H1 (cell line): ENCODE data around the gene SEMA3B. TPM values are rescaled to one million over a fixed set of nuclear protein-coding genes. Genes with fewer than 3 reads are reported as not detected.

Experiments
- CTCF ChIA-PET: fragments of 300-600 bp; sonication (Branson Sonifier 250); formaldehyde crosslinking; loops from one replicate; lab custom pipeline; 2021; ENCODE audit not compliant: partially characterized antibody; lab: Charles Lee
- POLR2A ChIA-PET: fragments of 300-600 bp; sonication (Branson Sonifier 250); formaldehyde crosslinking; loops from one replicate; lab custom pipeline; 2021; ENCODE audit warnings: inconsistent platforms; ENCODE audit not compliant: partially characterized antibody; lab: Charles Lee
- DNase-seq, 2 experiments: peaks; one replicate each; pipeline versions ENCODE4 v3.0.0 to v3.0.0-alpha.2; 2010 to 2022; ENCODE audit warnings: low spot score in 2 of 2, low read depth in 1 of 2, mixed read lengths in 1 of 2
- FAIRE-seq: peaks from 2 replicates; lab custom pipeline; 2011; peaks lifted over from hg19 to GRCh38; lab: Jason Lieb, UNC
- H2AFZ ChIP-seq: 2 replicates; pipeline ENCODE4 v1.8.1; 2012; ENCODE audit warnings: low read length, inconsistent platforms
- H2AK5ac ChIP-seq: 2 replicates; pipeline ENCODE4 v1.6.1; 2013; ENCODE audit warnings: low read depth, low read length
- H2BK120ac ChIP-seq: replicated peaks from 2 replicates; pipeline ENCODE3; 2013; ENCODE audit warnings: low read depth, low read length, inconsistent platforms
- H2BK12ac ChIP-seq: 2 replicates; pipeline ENCODE4 v1.6.1; 2013; ENCODE audit warnings: low read depth, low read length
- H2BK15ac ChIP-seq: 2 replicates; pipeline ENCODE4 v1.6.1; 2013; ENCODE audit warnings: low read length
- H2BK20ac ChIP-seq: 2 replicates; pipeline ENCODE4 v1.6.1; 2013; ENCODE audit warnings: low read length
- H2BK5ac ChIP-seq: 2 replicates; pipeline ENCODE4 v1.6.1; 2013; ENCODE audit warnings: low read depth, low read length
- H3K14ac ChIP-seq: 2 replicates; pipeline ENCODE4 v1.6.1; 2013; ENCODE audit warnings: inconsistent platforms; ENCODE audit not compliant: insufficient read length
- H3K18ac ChIP-seq: 2 replicates; pipeline ENCODE4 v1.6.1; 2013; ENCODE audit warnings: low read length; ENCODE audit errors: extremely low read depth
- H3K23ac ChIP-seq: 2 replicates; pipeline ENCODE4 v1.6.1; 2013; ENCODE audit warnings: inconsistent platforms; ENCODE audit not compliant: insufficient read length
- H3K23me2 ChIP-seq: 2 replicates; pipeline ENCODE4 v1.6.1; 2013; ENCODE audit warnings: low read depth, low read length
- H3K27ac ChIP-seq: 2 replicates; pipeline ENCODE4 v1.6.1; 2011; ENCODE audit warnings: low read depth, low read length, inconsistent platforms
- H3K27me3 ChIP-seq, 4 experiments: replicated peaks in 1 of 4; 1 replicate in 1 of 4; 2 replicates in 3 of 4; pipeline versions ENCODE4 v1.6.1 to v1.8.1; 2011 to 2013; ENCODE audit warnings: low read length in 3 of 4, mild to moderate bottlenecking in 3 of 4, inconsistent platforms in 2 of 4, mixed read lengths in 2 of 4, moderate library complexity in 1 of 4; ENCODE audit not compliant: control insufficient read depth in 3 of 4, insufficient read depth in 3 of 4; ENCODE audit errors: extremely low read depth in 1 of 4
- H3K36me3 ChIP-seq, 4 experiments: 2 replicates each; pipeline versions ENCODE4 v1.6.1 to v1.8.1; 2011 to 2013; ENCODE audit warnings: mild to moderate bottlenecking in 4 of 4, low read length in 3 of 4, moderate library complexity in 2 of 4, control low read depth in 1 of 4, inconsistent platforms in 1 of 4; ENCODE audit not compliant: insufficient read depth in 4 of 4, control insufficient read depth in 2 of 4
- H3K4ac ChIP-seq: replicated peaks from 2 replicates; pipeline ENCODE3; 2013; ENCODE audit warnings: low read length, low read depth, mixed read lengths, inconsistent platforms; ENCODE audit not compliant: insufficient read length
- H3K4me1 ChIP-seq, 4 experiments: replicated peaks in 1 of 4; 1 replicate in 1 of 4; 2 replicates in 3 of 4; pipeline versions ENCODE4 v1.6.1 to v1.8.1; 2011 to 2013; ENCODE audit warnings: low read length in 3 of 4, inconsistent platforms in 2 of 4, mixed read lengths in 1 of 4; ENCODE audit not compliant: insufficient read depth in 4 of 4, control insufficient read depth in 3 of 4
- H3K4me2 ChIP-seq, 2 experiments: 2 replicates each; pipeline versions ENCODE4 v1.6.1 to v1.8.1; 2011 to 2013; ENCODE audit warnings: low read depth in 2 of 2, low read length in 2 of 2, control low read depth in 1 of 2, inconsistent platforms in 1 of 2, mild to moderate bottlenecking in 1 of 2; ENCODE audit not compliant: insufficient read depth in 1 of 2
- H3K4me3 ChIP-seq, 4 experiments: fragments of 200-600, 300-600 bp in 1 of 4; sonication (generic), shearing (Covaris generic), sonication (Bioruptor Twin) in 1 of 4; 2 replicates each; pipeline versions ENCODE4 v1.5.1 to v1.8.1; 2011 to 2016; ENCODE audit warnings: low read length in 4 of 4, low read depth in 3 of 4, control low read depth in 2 of 4, inconsistent platforms in 2 of 4, mild to moderate bottlenecking in 2 of 4, mixed read lengths in 1 of 4, moderate library complexity in 1 of 4; ENCODE audit not compliant: insufficient read depth in 2 of 4; ENCODE audit errors: extremely low read depth in 1 of 4
- H3K56ac ChIP-seq: replicated peaks from 2 replicates; pipeline ENCODE3; 2013; ENCODE audit warnings: low read depth, mild to moderate bottlenecking, mixed read lengths, low read length, inconsistent platforms; ENCODE audit not compliant: insufficient read length
- H3K79me1 ChIP-seq: 2 replicates; pipeline ENCODE4 v1.6.1; 2013; ENCODE audit warnings: low read depth, low read length, control low read depth
- H3K79me2 ChIP-seq, 2 experiments: 2 replicates each; pipeline versions ENCODE4 v1.6.1 to v1.8.1; 2012 to 2013; ENCODE audit warnings: low read length in 2 of 2, mild to moderate bottlenecking in 2 of 2, inconsistent platforms in 1 of 2; ENCODE audit not compliant: insufficient read depth in 2 of 2, control insufficient read depth in 1 of 2
- H3K9ac ChIP-seq, 4 experiments: replicated peaks in 1 of 4; 1 replicate in 1 of 4; 2 replicates in 3 of 4; pipeline versions ENCODE4 v1.6.1 to v1.8.1; 2011 to 2013; ENCODE audit warnings: low read depth in 3 of 4, low read length in 3 of 4, control low read depth in 2 of 4, mild to moderate bottlenecking in 2 of 4, moderate library complexity in 2 of 4, inconsistent platforms in 1 of 4; ENCODE audit errors: extremely low read depth in 1 of 4
- H3K9me3 ChIP-seq, 2 experiments: 2 replicates each; pipeline versions ENCODE4 v1.6.1 to v1.8.1; 2012 to 2013; ENCODE audit warnings: mild to moderate bottlenecking in 2 of 2, moderate library complexity in 2 of 2, control low read depth in 1 of 2, inconsistent platforms in 1 of 2, low read depth in 1 of 2, low read length in 1 of 2, mixed read lengths in 1 of 2; ENCODE audit not compliant: insufficient read depth in 2 of 2
- H4K20me1 ChIP-seq, 2 experiments: replicated peaks in 1 of 2; 2 replicates each; pipeline versions ENCODE3 to v1.8.1; 2011 to 2013; ENCODE audit warnings: inconsistent platforms in 2 of 2, low read length in 2 of 2, mild to moderate bottlenecking in 1 of 2; ENCODE audit not compliant: insufficient read depth in 2 of 2, control insufficient read depth in 1 of 2
- H4K5ac ChIP-seq: 2 replicates; pipeline ENCODE4 v1.6.1; 2013; ENCODE audit warnings: low read length, low read depth, mixed read lengths, inconsistent platforms; ENCODE audit not compliant: insufficient read length
- H4K8ac ChIP-seq: 2 replicates; pipeline ENCODE4 v1.8.0; 2013; ENCODE audit warnings: mild to moderate bottlenecking, moderate library complexity, low read length, inconsistent platforms; ENCODE audit not compliant: insufficient read depth; ENCODE audit errors: extremely low read depth
- H4K91ac ChIP-seq: replicated peaks from 2 replicates; pipeline ENCODE3; 2013; ENCODE audit warnings: low read length, mixed read lengths, inconsistent platforms; ENCODE audit not compliant: insufficient read length
- ASH2L ChIP-seq: fragments of 200-600, 300-600 bp; sonication (generic); IDR thresholded peaks from one replicate; pipeline ENCODE4 v1.7.1; 2017; ENCODE audit warnings: low read length
- CEBPB ChIP-seq: IDR thresholded peaks from 2 replicates; pipeline ENCODE4 v1.6.1; 2012; ENCODE audit warnings: low read depth, low read length
- CTBP2 ChIP-seq: IDR thresholded peaks from 2 replicates; pipeline ENCODE4 v1.7.0; 2011; ENCODE audit warnings: borderline replicate concordance, mild to moderate bottlenecking, moderate library complexity, mixed read lengths, low read length; ENCODE audit not compliant: insufficient read depth, insufficient read length
- SP2 ChIP-seq: IDR thresholded peaks from 2 replicates; pipeline ENCODE4 v1.6.1; 2012; ENCODE audit warnings: mild to moderate bottlenecking, low read length, inconsistent platforms
- WGBS, 2 experiments: shearing (Covaris generic) in 1 of 2; methylation state at CpG; one replicate each; pipeline versions ENCODE4 v1.1.6 to v1.1.7; 2013 to 2015; ENCODE audit warnings: low lambda C conversion rate in 2 of 2, mixed read lengths in 2 of 2, inconsistent platforms in 1 of 2, low coverage in 1 of 2, missing lambda C conversion rate in 1 of 2; ENCODE audit not compliant: insufficient replicate concordance in 2 of 2, insufficient coverage in 1 of 2, insufficient read length in 1 of 2; ENCODE audit errors: extremely low coverage in 1 of 2, missing lambda C conversion rate in 1 of 2; 5-methylcytosine and 5-hydroxymethylcytosine counted together
- polyA plus RNA-seq, 7 experiments: library from polyadenylated mRNA; depleted of rRNA in 3 of 7; stranded (reverse) in 5 of 7; unstranded in 2 of 7; fragments of >200 nt in 5 of 7; fragments of 200-250 nt in 2 of 7; gene quantifications; 1 replicate in 5 of 7; 2 replicates in 1 of 7; 4 replicates in 1 of 7; pipeline versions ENCODE4 v1.2.1 to v1.2.3, GENCODE V29; 2011 to 2013; ENCODE audit warnings: missing spikeins in 2 of 7, mixed read lengths in 2 of 7
- total RNA-seq: library from RNA; stranded (reverse); fragmentation: NEBNext Ultra II Directional; extraction: Animal tissue kit (Norgen Biotek cat#: 25700); gene quantifications from 2 replicates; pipeline ENCODE4 v1.2.1, GENCODE V29; 2021

The SEMA3B gene
- total and polyA plus RNA-seq, 2 of the 8 experiments (the other 6 are each of a cell fraction or from before 2014, with no cell fraction given): 3.0 to 4.7 TPM

DNA sequence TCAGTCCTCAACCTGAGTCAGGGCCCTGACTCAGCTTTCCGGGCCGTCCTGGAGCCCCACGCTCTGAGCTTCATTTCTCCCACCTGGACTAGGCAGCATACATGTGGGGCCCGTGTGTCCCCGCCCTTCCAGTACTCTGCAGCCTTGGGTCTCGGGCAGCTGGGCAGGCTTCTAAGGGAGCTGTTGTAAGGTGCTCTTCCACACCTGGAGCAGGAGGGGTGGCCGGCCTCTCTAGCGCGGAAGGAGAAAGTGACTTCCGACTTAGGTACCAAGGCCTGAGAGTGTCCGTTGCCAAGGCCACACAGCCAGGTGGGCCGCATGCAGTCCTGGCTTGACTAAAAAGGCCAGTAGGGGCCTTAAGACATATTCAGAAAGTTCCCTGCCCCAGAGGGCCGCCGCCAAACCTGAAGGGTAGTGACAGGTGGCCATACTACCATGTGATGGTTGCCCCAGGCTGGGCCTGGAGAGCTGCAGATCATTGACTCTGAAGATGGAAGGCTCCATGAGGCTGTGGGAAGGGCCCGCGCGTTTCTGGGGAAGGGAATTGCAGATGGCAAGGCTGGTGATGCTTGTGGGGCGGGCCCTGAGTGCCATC, 9.4 kb upstream of the SEMA3B start:
- H2BK120ac ChIP-seq: no peak overlapping the region
- no peak overlapping the region for H2BK5ac ChIP-seq
- peaks cover 15 to 24% (median 18%) of the 10 kb centered on the region in 4 experiments; a peak in 7 of 8 replicates for H3K36me3 ChIP-seq
- H3K79me2 ChIP-seq: no peaks in the 10 kb centered on the region
- H3K4me3 ChIP-seq: peak overlapping the region in 1 of 4 experiments; percentile 60; a peak in 2 of 8 replicates
- no peak overlapping the region; the same call in 1 of the 2 replicates for H3K18ac ChIP-seq
- no peaks in the 10 kb centered on the region for H3K27me3 ChIP-seq
- no peak overlapping the region for H2BK20ac ChIP-seq
- TF ChIP-seq CTBP2: peak; percentile 50
- no peak for TF ChIP-seq SP2
- peak; percentile 50 for TF ChIP-seq ASH2L
- no peak for TF ChIP-seq CEBPB
- ChIA-PET POLR2A (interaction anchor here (0.6 to 4.3 kb wide), 22 partner anchors 9 to 71 kb away, joined by 3 to 35 read pairs (median 4); partner anchors contain the start of genes GNAI2, HYAL2, IFRD2 and LSMEM2), CTCF (interaction anchor here (0.9 to 53.5 kb wide), 11 partner anchors 10 to 142 kb away, joined by 3 to 2149 read pairs (median 13); partner anchors contain the start of genes GNAI2, GNAT1, IFRD2 and LSMEM2)
- 69% methylated on average over 18 of the region's 18 CpGs; no CpG with 5 or more reads in 1 of the 2 experiments for WGBS, 2 experiments
- peaks cover 2 to 7% of the 10 kb centered on the region in 2 experiments for H4K20me1 ChIP-seq
- no peak overlapping the region for H2BK15ac ChIP-seq
- H3K9ac ChIP-seq: no peak overlapping the region
- no peaks in the 10 kb centered on the region for H3K9me3 ChIP-seq
- no peak overlapping the region for H4K5ac ChIP-seq
- peaks cover 0 to 23% (median 18%) of the 10 kb centered on the region in 4 experiments; a peak in 6 of 7 replicates for H3K4me1 ChIP-seq
- FAIRE-seq (no peak), DNase-seq (no peak)
- H3K14ac ChIP-seq: no peak overlapping the region
- H2AFZ ChIP-seq: no peak overlapping the region
- no peak overlapping the region for H3K27ac ChIP-seq
- H4K8ac ChIP-seq: peak overlapping the region; percentile 29; the same call in 1 of the 2 replicates
- H3K23me2 ChIP-seq: peaks cover 2% of the 10 kb centered on the region; the same call in 1 of the 2 replicates
- no peak overlapping the region for H3K4ac ChIP-seq
- H3K56ac ChIP-seq: no peak overlapping the region
- H2BK12ac ChIP-seq: no peak overlapping the region
- H3K79me1 ChIP-seq: no peaks in the 10 kb centered on the region
- peak overlapping the region; percentile 40 to 73; a peak in 3 of 4 replicates for H3K4me2 ChIP-seq
- H4K91ac ChIP-seq: no peak overlapping the region
- H2AK5ac ChIP-seq: no peak overlapping the region
- H3K23ac ChIP-seq: no peak overlapping the region
